Neural progenitor cell (in vitro differentiated cells): ENCODE results near the gene RANGAP1.

ENCODE experiments used
- CTCF ChIP-seq: fragments of 200-600 bp; sonication (generic); IDR thresholded peaks from 2 replicates; pipeline ENCODE4 v1.5.1; 2017; ENCODE audit warnings: antibody characterized with exemption, mild to moderate bottlenecking
- EZH2 ChIP-seq: fragments of 200-600 bp; sonication (generic); IDR thresholded peaks from 2 replicates; pipeline ENCODE4 v1.6.1; 2017; ENCODE audit warnings: antibody characterized with exemption, mild to moderate bottlenecking, moderate library complexity
- EZH2phosphoT487 ChIP-seq: fragments of 200-600 bp; sonication (generic); IDR thresholded peaks from 2 replicates; pipeline ENCODE4 v1.6.1; 2017; ENCODE audit warnings: antibody characterized with exemption

DNA sequence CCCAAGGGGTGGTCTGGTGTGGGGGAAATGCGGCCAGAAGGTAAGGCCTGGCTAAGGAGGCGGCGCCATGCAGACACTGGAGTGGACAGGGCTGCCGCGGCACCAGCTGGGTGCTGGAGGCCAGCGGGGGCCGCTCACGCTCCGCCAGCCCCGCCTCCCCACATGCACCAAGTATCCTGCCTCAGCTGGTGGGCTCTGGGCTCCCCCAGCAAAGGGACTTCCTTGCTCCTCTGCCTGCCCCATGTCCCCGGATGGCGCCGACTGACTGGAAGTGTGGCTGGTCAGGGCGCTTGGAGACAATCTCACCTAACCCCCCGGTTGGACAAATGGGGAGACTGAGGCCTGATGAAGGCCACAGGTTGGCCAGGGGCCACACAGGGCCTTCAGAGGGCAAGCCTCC is 37.7 kb downstream of the RANGAP1 start:
- TF ChIP-seq CTCF (no peak), EZH2 (no peak), EZH2phosphoT487 (no peak)
